Adrenal gland (tissue), 5 donors: ENCODE measurements around the gene ZNF655.

Source experiments
- POLR2A ChIP-seq, 2 donors: fragments of 450-650 bp; IDR thresholded peaks; one replicate each; pipeline ENCODE4 v1.6.1; 2017; ENCODE audit warnings: antibody characterized with exemption in 2 of 2, mild to moderate bottlenecking in 2 of 2, moderate library complexity in 1 of 2
- TF ChIP-seq, protein P1 (sequence below), 6 experiments: fragments of 450-650 bp in 4 of 6; fragments of 200-600 bp in 2 of 6; sonication (generic) in 1 of 6; IDR thresholded peaks; 1 replicate in 5 of 6; 2 replicates in 1 of 6; pipeline versions ENCODE4 v1.5.1 to v1.8.0; 2016 to 2021; ENCODE audit warnings: antibody characterized with exemption in 6 of 6, mild to moderate bottlenecking in 2 of 6, moderate library complexity in 1 of 6
- donor health status: DM: no; HTN: no; CAD: no.

DNA sequence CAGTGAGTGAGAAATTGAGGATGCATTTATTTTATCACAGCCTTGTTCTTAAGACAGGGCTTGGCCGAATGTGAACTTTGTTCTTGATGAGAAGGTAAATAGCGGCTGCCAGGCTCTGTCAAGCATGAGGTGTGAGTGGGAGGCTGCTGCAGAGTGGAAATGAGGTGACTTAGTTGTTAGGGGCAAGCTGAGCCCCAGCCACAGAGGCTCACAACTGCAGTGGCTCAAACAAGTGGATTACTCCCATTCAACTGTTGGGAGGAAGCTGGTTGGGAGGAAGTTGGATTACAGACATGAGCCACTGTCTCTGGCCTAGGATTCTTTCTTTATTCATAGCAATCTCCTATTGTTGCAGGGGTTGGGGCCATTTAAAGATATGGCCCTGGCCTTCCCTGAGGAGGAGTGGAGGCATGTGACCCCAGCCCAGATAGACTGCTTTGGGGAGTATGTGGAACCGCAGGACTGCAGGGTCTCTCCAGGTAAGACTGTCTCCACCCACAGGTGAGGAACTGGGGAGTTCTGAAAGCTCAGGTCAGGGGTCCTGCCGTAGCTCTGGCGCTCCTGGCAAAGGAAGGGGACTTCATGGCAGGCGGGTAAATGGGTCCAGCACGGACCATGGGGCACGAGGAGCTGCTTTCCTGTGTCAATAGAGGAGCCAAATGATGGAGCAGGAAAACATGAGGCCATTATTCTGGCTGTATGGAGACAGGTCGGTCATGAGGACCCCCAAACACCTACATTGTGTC, 65.4 kb downstream of the ZNF655 start:
- TF ChIP-seq, protein P1, sequence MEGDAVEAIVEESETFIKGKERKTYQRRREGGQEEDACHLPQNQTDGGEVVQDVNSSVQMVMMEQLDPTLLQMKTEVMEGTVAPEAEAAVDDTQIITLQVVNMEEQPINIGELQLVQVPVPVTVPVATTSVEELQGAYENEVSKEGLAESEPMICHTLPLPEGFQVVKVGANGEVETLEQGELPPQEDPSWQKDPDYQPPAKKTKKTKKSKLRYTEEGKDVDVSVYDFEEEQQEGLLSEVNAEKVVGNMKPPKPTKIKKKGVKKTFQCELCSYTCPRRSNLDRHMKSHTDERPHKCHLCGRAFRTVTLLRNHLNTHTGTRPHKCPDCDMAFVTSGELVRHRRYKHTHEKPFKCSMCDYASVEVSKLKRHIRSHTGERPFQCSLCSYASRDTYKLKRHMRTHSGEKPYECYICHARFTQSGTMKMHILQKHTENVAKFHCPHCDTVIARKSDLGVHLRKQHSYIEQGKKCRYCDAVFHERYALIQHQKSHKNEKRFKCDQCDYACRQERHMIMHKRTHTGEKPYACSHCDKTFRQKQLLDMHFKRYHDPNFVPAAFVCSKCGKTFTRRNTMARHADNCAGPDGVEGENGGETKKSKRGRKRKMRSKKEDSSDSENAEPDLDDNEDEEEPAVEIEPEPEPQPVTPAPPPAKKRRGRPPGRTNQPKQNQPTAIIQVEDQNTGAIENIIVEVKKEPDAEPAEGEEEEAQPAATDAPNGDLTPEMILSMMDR (IDR thresholded peaks at IDR 0.05) = no peak
- no peak for TF ChIP-seq POLR2A (IDR thresholded peaks at IDR 0.05)
